DMS153 (cell line): ENCODE measurements around the gene ACTG1.

ENCODE experiments used
- DNase-seq: peaks from one replicate; lab custom pipeline; 2025; lab: John Stamatoyannopoulos, UW

Gene ACTG1

GRCh38 chr17:81545160-81545949, 32.8 kb upstream of the ACTG1 start:
- no peak for DNase-seq

- DNase-seq = no peak
Observed at GRCh38 chr17:81544281-81544974, 31.8 kb upstream of the ACTG1 start.

- no peak for DNase-seq
Observed at GRCh38 chr17:81543756-81544155, 31.2 kb upstream of the ACTG1 start.

GRCh38 chr17:81543339-81543675, 30.7 kb upstream of the ACTG1 start:
- no peak for DNase-seq

- DNase-seq = no peak
Observed at GRCh38 chr17:81542431-81543338, 30.1 kb upstream of the ACTG1 start.

GRCh38 chr17:81541123-81541522, 28.5 kb upstream of the ACTG1 start:
- no peak for DNase-seq

GRCh38 chr17:81540676-81541027, 28.1 kb upstream of the ACTG1 start:
- no peak for DNase-seq

- DNase-seq = no peak
Observed at GRCh38 chr17:81539961-81540675, 27.5 kb upstream of the ACTG1 start.

- DNase-seq = no peak
Observed at GRCh38 chr17:81539571-81539900, 26.9 kb upstream of the ACTG1 start.

- no peak for DNase-seq
Observed at GRCh38 chr17:81538651-81539570, 26.3 kb upstream of the ACTG1 start.

GRCh38 chr17:81537856-81538555, 25.4 kb upstream of the ACTG1 start:
- DNase-seq = peak; percentile 92

- DNase-seq = peak; percentile 85
Observed at GRCh38 chr17:81537343-81537855, 24.8 kb upstream of the ACTG1 start.

- no peak for DNase-seq
Observed at GRCh38 chr17:81536299-81537290, 24.0 kb upstream of the ACTG1 start.

- no peak for DNase-seq
Observed at GRCh38 chr17:81535480-81536298, 23.1 kb upstream of the ACTG1 start.

- DNase-seq = no peak
Observed at GRCh38 chr17:81535007-81535328, 22.4 kb upstream of the ACTG1 start.

- no peak for DNase-seq
Observed at GRCh38 chr17:81534157-81535006, 21.8 kb upstream of the ACTG1 start.
